ENCODE measurements around the gene GALM. TPM values are rescaled to one million over a fixed set of nuclear protein-coding genes. Genes with fewer than 3 reads are reported as not detected.

The GALM gene
- total and polyA plus RNA-seq, 2 of the 13 experiments (the other 11 are each of a cell fraction or from before 2014, with no cell fraction given): 65.5 to 90.0 TPM

DNA sequence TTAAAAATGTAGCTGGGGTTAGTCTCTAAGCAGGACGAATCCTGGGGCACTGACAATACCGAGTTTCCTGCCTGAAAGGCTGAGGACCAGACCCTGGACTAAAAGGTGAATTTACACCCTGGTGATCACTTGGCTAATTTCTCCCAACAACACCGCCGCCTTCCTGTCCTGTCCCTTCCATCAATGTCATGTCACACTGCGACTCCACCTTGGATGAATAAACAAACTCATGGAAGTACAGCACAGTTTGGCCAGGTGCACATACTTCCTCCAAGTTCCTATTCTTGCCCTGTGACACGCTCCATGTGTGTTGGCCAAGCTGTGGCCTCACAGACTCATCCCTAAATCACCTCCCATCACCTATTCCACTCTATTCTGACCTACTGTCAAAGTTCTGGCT is 15.9 kb upstream of the GALM start:
- POLR2A ChIA-PET: no interaction called here
- no peak overlapping the region for H3K27ac ChIP-seq (ENCODE audit: extremely low read length, insufficient read depth, low read length)
- no peaks in the 10 kb centered on the region for H3K79me2 ChIP-seq (ENCODE audit: insufficient read depth, low read length)
- DNase-seq (ENCODE audit: low spot score): no peak
- H3K4me1 ChIP-seq (ENCODE audit: insufficient read depth, low read length): peaks cover 61% of the 10 kb centered on the region
- in situ Hi-C loops (cut with HindIII; ENCODE audit: extremely low pct_ligation_motif_present, low pct_unique_long_range_greater_than_20kb): no loop called here
- TF ChIP-seq ZNF773 (CRISPR knock-in tag; IDR thresholded peaks at IDR 0.05; ENCODE audit: borderline replicate concordance): no peak
- TF ChIP-seq ZNF839 (CRISPR knock-in tag; IDR thresholded peaks at IDR 0.05; ENCODE audit: borderline replicate concordance): no peak
- TF ChIP-seq ZNF784 (CRISPR knock-in tag; IDR thresholded peaks at IDR 0.05; ENCODE audit: borderline replicate concordance): no peak
- H3K4me2 ChIP-seq (ENCODE audit: low read depth, low read length): no peak overlapping the region
- ATAC-seq: no peak
- no peaks in the 10 kb centered on the region for H4K20me1 ChIP-seq (ENCODE audit: insufficient read depth, low read length)
- no peaks in the 10 kb centered on the region; a peak in 2 of 5 replicates for H3K27me3 ChIP-seq (ENCODE audit: control insufficient read depth in 1 of 2, insufficient read depth in 2 of 2, low read length in 2 of 2)
- intact Hi-C loops (cut with micrococcal nuclease; ENCODE audit: unreplicated experiment): no loop called here
- no peak overlapping the region for H3K9ac ChIP-seq (ENCODE audit: insufficient read depth, low read depth, low read length)
- BruUV-seq (replicated peaks): no TSS peak
- 63% methylated on average over 6 of the region's 6 CpGs for WGBS (ENCODE audit: low lambda C conversion rate)
- no peak overlapping the region for H2AFZ ChIP-seq (ENCODE audit: low read length)
- FAIRE-seq: no peak
- no peaks in the 10 kb centered on the region for H3K9me3 ChIP-seq (ENCODE audit: low read length)
- H3K4me3 ChIP-seq (replicated peaks in 1 of 3; ENCODE audit: insufficient read depth in 1 of 3, low read depth in 2 of 3, low read length in 3 of 3): no peak overlapping the region
- CTCF ChIA-PET (ENCODE audit: low intra/inter-chr PET ratio, low total read pairs): no interaction called here
- no peaks in the 10 kb centered on the region for H3K36me3 ChIP-seq (replicated peaks in 1 of 2; ENCODE audit: control insufficient read depth in 1 of 2, insufficient read depth in 2 of 2, low read length in 2 of 2)

GRCh38 chr2:38650717-38651116 is 15.2 kb upstream of the GALM start:
- no TSS peak for BruUV-seq (replicated peaks)
- no peaks in the 10 kb centered on the region for H3K79me2 ChIP-seq (ENCODE audit: insufficient read depth, low read length)
- H2AFZ ChIP-seq (ENCODE audit: low read length): no peak overlapping the region
- H3K4me3 ChIP-seq (replicated peaks in 1 of 3; ENCODE audit: insufficient read depth in 1 of 3, low read depth in 2 of 3, low read length in 3 of 3): no peak overlapping the region
- H4K20me1 ChIP-seq (ENCODE audit: insufficient read depth, low read length): no peaks in the 10 kb centered on the region
- H3K9ac ChIP-seq (ENCODE audit: insufficient read depth, low read depth, low read length): no peak overlapping the region
- H3K36me3 ChIP-seq (replicated peaks in 1 of 2; ENCODE audit: control insufficient read depth in 1 of 2, insufficient read depth in 2 of 2, low read length in 2 of 2): no peaks in the 10 kb centered on the region
- WGBS (ENCODE audit: low lambda C conversion rate): 59% methylated on average over 2 of the region's 2 CpGs
- intact Hi-C loops (cut with micrococcal nuclease; ENCODE audit: unreplicated experiment): no loop called here
- POLR2A ChIA-PET: no interaction called here
- no peaks in the 10 kb centered on the region for H3K9me3 ChIP-seq (ENCODE audit: low read length)
- FAIRE-seq (no peak), DNase-seq (ENCODE audit: low spot score) (no peak), ATAC-seq (no peak)
- no peaks in the 10 kb centered on the region; a peak in 2 of 5 replicates for H3K27me3 ChIP-seq (ENCODE audit: control insufficient read depth in 1 of 2, insufficient read depth in 2 of 2, low read length in 2 of 2)
- no peak overlapping the region for H3K4me2 ChIP-seq (ENCODE audit: low read depth, low read length)
- CTCF ChIA-PET (ENCODE audit: low intra/inter-chr PET ratio, low total read pairs): no interaction called here
- no peak overlapping the region for H3K27ac ChIP-seq (ENCODE audit: extremely low read length, insufficient read depth, low read length)
- in situ Hi-C loops (cut with HindIII; ENCODE audit: extremely low pct_ligation_motif_present, low pct_unique_long_range_greater_than_20kb): no loop called here
- peaks cover 66% of the 10 kb centered on the region for H3K4me1 ChIP-seq (ENCODE audit: insufficient read depth, low read length)
- TF ChIP-seq TCF7 (IDR thresholded peaks at IDR 0.05; ENCODE audit: low read depth): no peak
- TF ChIP-seq MZF1 (CRISPR knock-in tag; IDR thresholded peaks at IDR 0.05; ENCODE audit: borderline replicate concordance): no peak
- no peak for TF ChIP-seq GPN1 (CRISPR knock-in tag; IDR thresholded peaks at IDR 0.05; ENCODE audit: borderline replicate concordance)
- TF ChIP-seq, protein P1, sequence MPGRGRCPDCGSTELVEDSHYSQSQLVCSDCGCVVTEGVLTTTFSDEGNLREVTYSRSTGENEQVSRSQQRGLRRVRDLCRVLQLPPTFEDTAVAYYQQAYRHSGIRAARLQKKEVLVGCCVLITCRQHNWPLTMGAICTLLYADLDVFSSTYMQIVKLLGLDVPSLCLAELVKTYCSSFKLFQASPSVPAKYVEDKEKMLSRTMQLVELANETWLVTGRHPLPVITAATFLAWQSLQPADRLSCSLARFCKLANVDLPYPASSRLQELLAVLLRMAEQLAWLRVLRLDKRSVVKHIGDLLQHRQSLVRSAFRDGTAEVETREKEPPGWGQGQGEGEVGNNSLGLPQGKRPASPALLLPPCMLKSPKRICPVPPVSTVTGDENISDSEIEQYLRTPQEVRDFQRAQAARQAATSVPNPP (CRISPR knock-in tag; IDR thresholded peaks at IDR 0.05): no peak
- no peak for TF ChIP-seq MXD3 (CRISPR knock-in tag; IDR thresholded peaks at IDR 0.05)
- TF ChIP-seq, protein P2, sequence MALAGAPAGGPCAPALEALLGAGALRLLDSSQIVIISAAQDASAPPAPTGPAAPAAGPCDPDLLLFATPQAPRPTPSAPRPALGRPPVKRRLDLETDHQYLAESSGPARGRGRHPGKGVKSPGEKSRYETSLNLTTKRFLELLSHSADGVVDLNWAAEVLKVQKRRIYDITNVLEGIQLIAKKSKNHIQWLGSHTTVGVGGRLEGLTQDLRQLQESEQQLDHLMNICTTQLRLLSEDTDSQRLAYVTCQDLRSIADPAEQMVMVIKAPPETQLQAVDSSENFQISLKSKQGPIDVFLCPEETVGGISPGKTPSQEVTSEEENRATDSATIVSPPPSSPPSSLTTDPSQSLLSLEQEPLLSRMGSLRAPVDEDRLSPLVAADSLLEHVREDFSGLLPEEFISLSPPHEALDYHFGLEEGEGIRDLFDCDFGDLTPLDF (CRISPR knock-in tag; IDR thresholded peaks at IDR 0.05): no peak
- no peak for TF ChIP-seq SOX5 (CRISPR knock-in tag; IDR thresholded peaks at IDR 0.05; ENCODE audit: borderline replicate concordance)
- no peak for TF ChIP-seq HNRNPH1 (optimal IDR thresholded peaks at IDR 0.05; ENCODE audit: low read depth, low read length)
- TF ChIP-seq GZF1 (CRISPR knock-in tag; IDR thresholded peaks at IDR 0.05): no peak
- no peak for TF ChIP-seq BRCA1 (CRISPR knock-in tag; IDR thresholded peaks at IDR 0.05)
- TF ChIP-seq CC2D1A (CRISPR knock-in tag; IDR thresholded peaks at IDR 0.05): no peak

All from HepG2 (cell line).